GM12891 (cell line): ENCODE results near the gene PPP2CA. TPM values are rescaled to one million over a fixed set of nuclear protein-coding genes. Genes with fewer than 3 reads are reported as not detected.
A peak's percentile ranks its signal among the peaks of the same experiment; 100 is the strongest.
"Not testable (repeated sequence)": the region's sequence is repeated elsewhere in the genome, so short reads cannot be mapped to it uniquely, and the experiment has no call there.

Source experiments
- DNase-seq: peaks from one replicate; pipeline ENCODE4 v3.0.0; 2011; ENCODE audit warnings: low spot score; ENCODE audit not compliant: insufficient read length
- FAIRE-seq: peaks from 2 replicates; lab custom pipeline; 2011; peaks lifted over from hg19 to GRCh38; lab: Jason Lieb, UNC
- PAX5 ChIP-seq: IDR thresholded peaks from 2 replicates; pipeline ENCODE4 v1.6.1; 2011; ENCODE audit warnings: low read length, moderate library complexity, mild to moderate bottlenecking; ENCODE audit not compliant: insufficient read depth, severe bottlenecking
- POLR2A ChIP-seq: IDR thresholded peaks from 2 replicates; pipeline ENCODE4 v1.6.1; 2011; ENCODE audit warnings: low read depth, low read length, control low read depth
- POLR2AphosphoS5 ChIP-seq: IDR thresholded peaks from 2 replicates; pipeline ENCODE4 v1.6.1; 2011; ENCODE audit warnings: low read depth, low read length, control low read depth
- POU2F2 ChIP-seq: IDR thresholded peaks from 2 replicates; pipeline ENCODE4 v1.6.1; 2011; ENCODE audit warnings: low read depth, mild to moderate bottlenecking, control low read depth, low read length, moderate library complexity
- SPI1 ChIP-seq: IDR thresholded peaks from 2 replicates; pipeline ENCODE4 v1.6.1; 2011; ENCODE audit warnings: low read depth, low read length, control low read depth
- TAF1 ChIP-seq: IDR thresholded peaks from 2 replicates; pipeline ENCODE4 v1.6.1; 2011; ENCODE audit warnings: low read depth, low read length, control low read depth
- polyA plus RNA-seq: library from polyadenylated mRNA; unstranded; fragments of >200 nt; gene quantifications from one replicate; pipeline ENCODE4 v1.2.1, GENCODE V29; 2012; ENCODE audit warnings: low read depth, missing spikeins, inconsistent platforms; ENCODE audit not compliant: missing spikeins

PPP2CA gene
- polyA plus RNA-seq = 92.3 TPM

GRCh38 chr5:134225780-134226440, at the start of gene PPP2CA:
TSS of gene PPP2CA (minus strand) at chr5:134226073. CDS start at chr5:134225861, 212 bp downstream.
- DNase-seq (peak; percentile 89), FAIRE-seq (peak; percentile 98)
- TF ChIP-seq POLR2AphosphoS5 (peak; percentile 77; the same call in 1 of the 2 replicates), SPI1 (no peak), TAF1 (peak; percentile 64), POU2F2 (0 out of 2 replicates have a peak, but pooled peaks have one; percentile 27)

GRCh38 chr5:134273642-134274395, 47.9 kb upstream of the PPP2CA start:
- DNase-seq (no peak), FAIRE-seq (no peak)
- TF ChIP-seq SPI1 = no peak
- TF ChIP-seq POLR2A = no peak
- TF ChIP-seq PAX5 = no peak
- no peak for TF ChIP-seq POU2F2
- TF ChIP-seq POLR2AphosphoS5 = no peak
- no peak for TF ChIP-seq TAF1

GRCh38 chr5:134271059-134271458, 45.2 kb upstream of the PPP2CA start:
- no peak for FAIRE-seq
- TF ChIP-seq PAX5 = no peak
- no peak for TF ChIP-seq SPI1
- TF ChIP-seq POU2F2 = no peak
- TF ChIP-seq TAF1 = no peak
- no peak for TF ChIP-seq POLR2AphosphoS5
- TF ChIP-seq POLR2A = no peak
- DNase-seq = no peak

GRCh38 chr5:134268919-134269318, 43.0 kb upstream of the PPP2CA start:
- FAIRE-seq = no peak
- TF ChIP-seq POLR2A (no peak), TAF1 (no peak), POLR2AphosphoS5 (no peak), POU2F2 (no peak), SPI1 (no peak), PAX5 (no peak)
- no peak for DNase-seq

- TF ChIP-seq POLR2A (no peak), TAF1 (no peak), PAX5 (no peak), POLR2AphosphoS5 (no peak), SPI1 (no peak), POU2F2 (no peak)
- FAIRE-seq = no peak
These were observed 42.2 kb upstream of the PPP2CA start for GRCh38 chr5:134268019-134268601.

GRCh38 chr5:134267366-134268018, 41.6 kb upstream of the PPP2CA start:
- FAIRE-seq = no peak
- TF ChIP-seq POLR2A (no peak), POLR2AphosphoS5 (no peak), PAX5 (no peak), POU2F2 (no peak), TAF1 (no peak), SPI1 (no peak)
- no peak for DNase-seq

More at GRCh38 chr5:134268019-134268601, 42.2 kb upstream of the PPP2CA start:
- no peak for DNase-seq

GRCh38 chr5:134263801-134264200, 37.9 kb upstream of the PPP2CA start:
- TF ChIP-seq POLR2A (no peak), POU2F2 (no peak), POLR2AphosphoS5 (no peak), TAF1 (no peak), PAX5 (no peak), SPI1 (no peak; the same call in 1 of the 2 replicates)
- DNase-seq (no peak), FAIRE-seq (no peak)

- DNase-seq, FAIRE-seq: not testable (repeated sequence)
These were observed 36.8 kb upstream of the PPP2CA start for GRCh38 chr5:134262629-134263028.

GRCh38 chr5:134258896-134259295, 33.0 kb upstream of the PPP2CA start:
- no peak for FAIRE-seq
- TF ChIP-seq POU2F2 (no peak), POLR2AphosphoS5 (no peak), POLR2A (no peak), TAF1 (no peak), SPI1 (no peak), PAX5 (no peak)
- DNase-seq = no peak
